CD4-positive, alpha-beta T cell (primary cell): ENCODE measurements around the gene ACTR5. TPM values are rescaled to one million over a fixed set of nuclear protein-coding genes. Genes with fewer than 3 reads are reported as not detected.

Experiments
- ATAC-seq: fragments of 200-7000 bp; cut with Tn5 transposase; one replicate; pipeline ENCODE4 v1.10.0; 2022; ENCODE audit warnings: mild to moderate bottlenecking; ENCODE audit not compliant: poor library complexity
- CTCF ChIA-PET: fragments of 350-600 bp; sonication (Branson Sonifier 250); formaldehyde crosslinking; loops from one replicate; lab custom pipeline; 2021; ENCODE audit warnings: antibody characterized with exemption, inconsistent platforms; lab: Charles Lee
- POLR2A ChIA-PET: fragments of 350-600 bp; sonication (Branson Sonifier 250); formaldehyde crosslinking; loops from one replicate; lab custom pipeline; 2021; ENCODE audit warnings: antibody characterized with exemption, inconsistent platforms; lab: Charles Lee
- DNase-seq, 14 experiments: peaks; one replicate each; pipeline ENCODE4 v3.0.0-alpha.2; 2013 to 2020; ENCODE audit warnings: mixed read lengths in 2 of 14
- H3K27ac ChIP-seq, 2 donors: one replicate each; pipeline versions ENCODE4 v1.5.1 to v1.7.0; 2013; ENCODE audit warnings: low read length in 2 of 2, low read depth in 1 of 2, mild to moderate bottlenecking in 1 of 2
- H3K27me3 ChIP-seq, 2 experiments: 1 replicate in 1 of 2; 2 replicates in 1 of 2; pipeline versions ENCODE4 v1.6.1 to v1.7.0; 2013; ENCODE audit warnings: low read length in 2 of 2, control low read depth in 1 of 2, mild to moderate bottlenecking in 1 of 2, moderate library complexity in 1 of 2; ENCODE audit not compliant: insufficient read depth in 2 of 2, control insufficient read depth in 1 of 2
- H3K36me3 ChIP-seq: one replicate; pipeline ENCODE4 v1.6.1; 2013; ENCODE audit warnings: low read length, control low read depth; ENCODE audit not compliant: insufficient read depth
- H3K4me1 ChIP-seq: one replicate; pipeline ENCODE4 v1.6.1; 2013; ENCODE audit warnings: low read length, control low read depth; ENCODE audit not compliant: insufficient read depth
- H3K4me3 ChIP-seq: one replicate; pipeline ENCODE4 v1.5.1; 2013; ENCODE audit warnings: mild to moderate bottlenecking, low read length, moderate library complexity
- H3K9me3 ChIP-seq, 2 experiments: 1 replicate in 1 of 2; 2 replicates in 1 of 2; pipeline versions ENCODE4 v1.6.1 to v1.7.0; 2013; ENCODE audit warnings: low read length in 2 of 2, mild to moderate bottlenecking in 2 of 2, control low read depth in 1 of 2, moderate library complexity in 1 of 2; ENCODE audit not compliant: control insufficient read depth in 1 of 2, insufficient read depth in 1 of 2
- H3K27ac Mint-ChIP-seq: one replicate; pipeline ENCODE4 v1.8.0; 2020; ENCODE audit warnings: mixed read lengths
- H3K27me3 Mint-ChIP-seq: one replicate; pipeline ENCODE4 v1.8.0; 2021; ENCODE audit warnings: mixed read lengths
- H3K36me3 Mint-ChIP-seq: one replicate; pipeline ENCODE4 v1.8.0; 2021; ENCODE audit warnings: low read depth, mixed read lengths
- H3K4me1 Mint-ChIP-seq: one replicate; pipeline ENCODE4 v1.8.0; 2021; ENCODE audit warnings: low read depth, mixed read lengths
- H3K4me3 Mint-ChIP-seq: one replicate; pipeline ENCODE4 v1.8.0; 2020; ENCODE audit warnings: mild to moderate bottlenecking, mixed read lengths
- H3K9me3 Mint-ChIP-seq: one replicate; pipeline ENCODE4 v1.8.0; 2020; ENCODE audit warnings: mixed read lengths
- CTCF ChIP-seq: fragments of 200-600 bp; IDR thresholded peaks from one replicate; pipeline ENCODE4 v1.8.0; 2022; ENCODE audit warnings: antibody characterized with exemption, mild to moderate bottlenecking
- intact Hi-C, 2 experiments: fragments of 100-400 bp; cut with DNase I in 1 of 2; cut with micrococcal nuclease in 1 of 2; formaldehyde crosslinking; loops; one replicate each; pipeline versions ENCODE4 v1.15.1 to v1.9.0; 2023 to 2025; cut with DNase I, micrococcal nuclease
- total RNA-seq, 174 experiments: library from RNA in 2 of 174; stranded (reverse) in 2 of 174; gene quantifications; one replicate each; pipeline ENCODE4 v1.2.3 and lab custom pipeline; 2021 to 2026

Gene ACTR5
- total RNA-seq, 2 experiments from 2014 or later, result 11.1 to 11.9 TPM

DNA sequence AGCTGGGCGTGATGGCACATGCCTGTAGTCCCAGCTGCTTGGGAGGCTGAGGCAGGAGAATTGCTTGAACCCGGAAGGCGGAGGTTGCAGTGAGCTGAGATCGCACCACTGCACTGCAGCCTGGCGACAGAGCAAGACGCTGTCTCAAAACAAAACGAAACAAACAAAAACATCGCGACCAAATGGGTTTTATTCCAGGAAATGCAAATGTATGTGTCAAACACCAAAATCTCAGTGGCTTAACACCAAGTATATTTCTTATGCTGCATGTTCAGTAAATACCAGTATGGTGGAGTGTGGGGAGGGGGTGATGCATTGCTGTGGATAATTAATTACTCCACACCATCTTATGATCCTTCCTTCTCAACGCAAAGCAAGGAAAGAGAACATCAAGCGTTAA lies 28.1 kb downstream of the ACTR5 start:
- no peak overlapping the region for H3K4me3 ChIP-seq
- intact Hi-C loops, result no loop called here

GRCh38 chr20:38779247-38780097 lies 31.2 kb downstream of the ACTR5 start:
- Histone ChIP-seq H3K27ac (no peak overlapping the region), H3K36me3 (no peaks in the 10 kb centered on the region), H3K4me1 (no peaks in the 10 kb centered on the region), H3K27me3 (no peaks in the 10 kb centered on the region), H3K4me3 (no peak overlapping the region), H3K9me3 (no peaks in the 10 kb centered on the region)
- Mint-ChIP-seq H3K36me3 (peaks cover 19% of the 10 kb centered on the region), H3K4me1 (no peaks in the 10 kb centered on the region), H3K4me3 (no peak overlapping the region), H3K9me3 (no peaks in the 10 kb centered on the region), H3K27ac (no peak overlapping the region), H3K27me3 (no peaks in the 10 kb centered on the region)
- intact Hi-C loops, result no loop called here
- DNase-seq (no peak), ATAC-seq (no peak)
- POLR2A ChIA-PET, result no interaction called here
- CTCF ChIA-PET, result no interaction called here
- no peak for TF ChIP-seq CTCF

More for the DNA sequence above, 28.1 kb downstream of the ACTR5 start:
- H3K36me3 Mint-ChIP-seq, result peaks cover 50% of the 10 kb centered on the region
- no peak overlapping the region for H3K27ac Mint-ChIP-seq
- H3K4me1 ChIP-seq, result no peaks in the 10 kb centered on the region
- H3K9me3 Mint-ChIP-seq, result no peaks in the 10 kb centered on the region
- no peak overlapping the region for H3K4me3 Mint-ChIP-seq
- no peak for TF ChIP-seq CTCF
- no peaks in the 10 kb centered on the region for H3K27me3 Mint-ChIP-seq
- CTCF ChIA-PET, result no interaction called here
- POLR2A ChIA-PET, result no interaction called here
- H3K4me1 Mint-ChIP-seq, result no peaks in the 10 kb centered on the region
- H3K9me3 ChIP-seq, result peaks cover 0 to 5% of the 10 kb centered on the region in 2 experiments
- ATAC-seq (no peak), DNase-seq (peak in 1 of 14 experiments; percentile 50)
- H3K27ac ChIP-seq, result no peak overlapping the region
- H3K27me3 ChIP-seq, result no peaks in the 10 kb centered on the region
- H3K36me3 ChIP-seq, result peaks cover 28% of the 10 kb centered on the region

DNA sequence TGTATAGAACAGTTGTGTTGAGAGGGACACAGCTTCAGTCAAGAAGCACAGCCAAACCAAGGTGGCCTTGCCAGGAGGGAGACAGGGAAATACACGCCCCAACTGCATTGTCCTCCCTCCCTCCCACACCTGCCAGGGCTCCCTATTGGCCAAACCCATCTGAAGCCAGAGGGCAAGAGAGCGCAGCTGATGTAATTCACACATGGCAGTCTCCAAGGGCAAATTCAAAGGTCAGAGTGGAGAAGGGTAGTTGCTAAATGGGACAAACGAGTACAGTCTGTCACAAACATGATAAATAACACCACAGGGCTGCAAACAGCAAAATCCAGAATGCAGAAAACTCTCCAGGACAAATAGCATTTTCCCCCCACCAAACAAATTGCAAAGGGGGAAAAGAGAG lies 34.0 kb downstream of the ACTR5 start:
- H3K4me1 Mint-ChIP-seq, result no peaks in the 10 kb centered on the region
- no peak overlapping the region for H3K4me3 Mint-ChIP-seq
- ChIA-PET POLR2A (no interaction called here), CTCF (no interaction called here)
- TF ChIP-seq CTCF, result no peak
- Histone ChIP-seq H3K9me3 (no peaks in the 10 kb centered on the region), H3K4me1 (no peaks in the 10 kb centered on the region), H3K27me3 (no peaks in the 10 kb centered on the region), H3K4me3 (no peak overlapping the region), H3K36me3 (no peaks in the 10 kb centered on the region), H3K27ac (no peak overlapping the region)
- intact Hi-C loops, result no loop called here
- no peaks in the 10 kb centered on the region for H3K9me3 Mint-ChIP-seq
- ATAC-seq, result no peak
- H3K27ac Mint-ChIP-seq, result no peak overlapping the region
- H3K27me3 Mint-ChIP-seq, result no peaks in the 10 kb centered on the region
- no peaks in the 10 kb centered on the region for H3K36me3 Mint-ChIP-seq
- DNase-seq, result no peak
